ENCODE data around the gene EGF. TPM values are rescaled to one million over a fixed set of nuclear protein-coding genes. Genes with fewer than 3 reads are reported as not detected.
"Not testable (repeated sequence)": the region's sequence is repeated elsewhere in the genome, so short reads cannot be mapped to it uniquely, and the experiment has no call there.

EGF gene
- total and polyA plus RNA-seq, 11 donors = 1.3 to 15.0 (median 8.8) TPM

GRCh38 chr4:109947918-109948317 is 35.2 kb downstream of the EGF start:
- no peaks in the 10 kb centered on the region for H3K9me3 ChIP-seq
- ATAC-seq = no peak

GRCh38 chr4:109949099-109949718 is 36.5 kb downstream of the EGF start:
- H3K27me3 ChIP-seq; H3K27ac ChIP-seq; intact Hi-C loops (cut with DNase I); H3K36me3 ChIP-seq; H3K4me3 ChIP-seq; H3K9me3 ChIP-seq; H3K4me1 ChIP-seq; DNase-seq; ATAC-seq: not testable (repeated sequence)
- WGBS, 4 donors = 88 to 96% (median 92%) methylated on average over 9 of the region's 9 CpGs

More at GRCh38 chr4:109947918-109948317, 35.2 kb downstream of the EGF start:
- 0 to 56% (median 44%) methylated on average over 1 of the region's 1 CpG for WGBS, 4 donors
- TF ChIP-seq CTCF (IDR thresholded peaks at IDR 0.05) = no peak
- no peak for TF ChIP-seq POLR2A (IDR thresholded peaks at IDR 0.05)
- DNase-seq = no peak
- Histone ChIP-seq H3K36me3 (no peaks in the 10 kb centered on the region), H3K27ac (no peak overlapping the region), H3K27me3 (no peaks in the 10 kb centered on the region), H3K4me1 (no peaks in the 10 kb centered on the region), H3K4me3 (no peak overlapping the region)
- intact Hi-C loops (cut with DNase I) = no loop called here

DNA sequence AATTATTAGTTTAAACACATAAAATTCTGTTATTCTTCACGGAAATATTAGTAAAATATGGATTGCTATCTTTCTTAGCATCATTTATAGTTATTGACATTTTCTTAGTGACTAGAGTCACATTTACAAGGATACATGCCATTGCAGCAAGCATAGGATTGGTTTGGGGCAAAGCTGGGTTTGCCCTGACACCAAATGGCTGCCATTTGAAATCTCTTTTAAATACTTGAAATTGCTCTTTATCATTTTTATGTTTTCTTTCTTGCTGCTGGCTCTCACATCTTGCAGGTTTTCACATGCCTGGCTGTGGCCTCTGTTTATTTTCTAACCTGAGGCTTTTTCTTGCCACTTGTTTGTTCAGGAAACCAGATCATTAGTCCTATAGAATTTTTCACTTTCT is 39.9 kb downstream of the EGF start:
- Histone ChIP-seq H3K36me3 (no peaks in the 10 kb centered on the region), H3K4me1 (no peaks in the 10 kb centered on the region), H3K4me3 (no peak overlapping the region), H3K27me3 (no peaks in the 10 kb centered on the region), H3K27ac (no peak overlapping the region), H3K9me3 (no peaks in the 10 kb centered on the region)
- TF ChIP-seq POLR2A (IDR thresholded peaks at IDR 0.05) (no peak), CTCF (IDR thresholded peaks at IDR 0.05) (no peak)
- DNase-seq (no peak), ATAC-seq (no peak)
- 84 to 93% (median 86%) methylated on average over 1 of the region's 1 CpG for WGBS, 4 donors
- intact Hi-C loops (cut with DNase I) = no loop called here

DNA sequence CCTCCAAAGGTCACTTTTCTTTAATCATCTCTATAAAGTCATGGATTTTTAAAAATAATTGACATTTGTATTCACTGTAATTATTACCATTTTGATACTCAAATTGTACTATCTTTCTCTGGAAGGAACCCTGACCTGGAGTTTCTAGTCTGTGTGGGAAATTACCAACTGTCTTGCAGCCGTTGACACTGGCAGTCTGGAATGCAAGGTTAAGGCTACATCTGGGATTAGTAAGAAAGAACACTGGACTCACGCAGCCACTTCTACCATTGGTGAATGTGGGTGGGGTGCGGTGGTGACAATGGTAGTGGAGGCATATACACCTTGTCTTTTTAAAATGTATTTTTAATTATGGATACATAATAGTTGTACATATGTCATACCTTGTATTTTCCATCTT is 40.9 kb downstream of the EGF start:
- Histone ChIP-seq H3K36me3 (no peaks in the 10 kb centered on the region), H3K9me3 (no peaks in the 10 kb centered on the region), H3K27me3 (no peaks in the 10 kb centered on the region), H3K27ac (no peak overlapping the region), H3K4me3 (no peak overlapping the region), H3K4me1 (no peaks in the 10 kb centered on the region)
- intact Hi-C loops (cut with DNase I) = no loop called here
- TF ChIP-seq POLR2A (IDR thresholded peaks at IDR 0.05) = no peak
- ATAC-seq (no peak), DNase-seq (no peak)
- 81 to 87% (median 83%) methylated on average over 3 of the region's 3 CpGs for WGBS, 4 donors

- no peak overlapping the region for H3K4me3 ChIP-seq
- ATAC-seq = no peak
- H3K9me3 ChIP-seq = no peaks in the 10 kb centered on the region
- DNase-seq = no peak
- H3K4me1 ChIP-seq = no peaks in the 10 kb centered on the region
- WGBS, 4 donors = 90 to 97% (median 94%) methylated on average over 1 of the region's 1 CpG
- TF ChIP-seq CTCF (IDR thresholded peaks at IDR 0.05) = no peak
- no peak for TF ChIP-seq POLR2A (IDR thresholded peaks at IDR 0.05)
- H3K27me3 ChIP-seq = no peaks in the 10 kb centered on the region
- no peaks in the 10 kb centered on the region for H3K36me3 ChIP-seq
- H3K27ac ChIP-seq = no peak overlapping the region
- intact Hi-C loops (cut with DNase I) = no loop called here
Measured at GRCh38 chr4:109955146-109955545, 42.5 kb downstream of the EGF start.

Data from heart left ventricle (tissue), 16 donors.